HG03457 (cell line): ENCODE measurements around the gene IGFBPL1.

Experiments used
- ATAC-seq: cut with Tn5 transposase; IDR thresholded peaks from one replicate; pipeline ENCODE4 v1.9.1; 2021; ENCODE audit warnings: moderate number of reproducible peaks; ENCODE audit not compliant: unreplicated experiment

Gene IGFBPL1, protein sequence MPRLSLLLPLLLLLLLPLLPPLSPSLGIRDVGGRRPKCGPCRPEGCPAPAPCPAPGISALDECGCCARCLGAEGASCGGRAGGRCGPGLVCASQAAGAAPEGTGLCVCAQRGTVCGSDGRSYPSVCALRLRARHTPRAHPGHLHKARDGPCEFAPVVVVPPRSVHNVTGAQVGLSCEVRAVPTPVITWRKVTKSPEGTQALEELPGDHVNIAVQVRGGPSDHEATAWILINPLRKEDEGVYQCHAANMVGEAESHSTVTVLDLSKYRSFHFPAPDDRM

DNA sequence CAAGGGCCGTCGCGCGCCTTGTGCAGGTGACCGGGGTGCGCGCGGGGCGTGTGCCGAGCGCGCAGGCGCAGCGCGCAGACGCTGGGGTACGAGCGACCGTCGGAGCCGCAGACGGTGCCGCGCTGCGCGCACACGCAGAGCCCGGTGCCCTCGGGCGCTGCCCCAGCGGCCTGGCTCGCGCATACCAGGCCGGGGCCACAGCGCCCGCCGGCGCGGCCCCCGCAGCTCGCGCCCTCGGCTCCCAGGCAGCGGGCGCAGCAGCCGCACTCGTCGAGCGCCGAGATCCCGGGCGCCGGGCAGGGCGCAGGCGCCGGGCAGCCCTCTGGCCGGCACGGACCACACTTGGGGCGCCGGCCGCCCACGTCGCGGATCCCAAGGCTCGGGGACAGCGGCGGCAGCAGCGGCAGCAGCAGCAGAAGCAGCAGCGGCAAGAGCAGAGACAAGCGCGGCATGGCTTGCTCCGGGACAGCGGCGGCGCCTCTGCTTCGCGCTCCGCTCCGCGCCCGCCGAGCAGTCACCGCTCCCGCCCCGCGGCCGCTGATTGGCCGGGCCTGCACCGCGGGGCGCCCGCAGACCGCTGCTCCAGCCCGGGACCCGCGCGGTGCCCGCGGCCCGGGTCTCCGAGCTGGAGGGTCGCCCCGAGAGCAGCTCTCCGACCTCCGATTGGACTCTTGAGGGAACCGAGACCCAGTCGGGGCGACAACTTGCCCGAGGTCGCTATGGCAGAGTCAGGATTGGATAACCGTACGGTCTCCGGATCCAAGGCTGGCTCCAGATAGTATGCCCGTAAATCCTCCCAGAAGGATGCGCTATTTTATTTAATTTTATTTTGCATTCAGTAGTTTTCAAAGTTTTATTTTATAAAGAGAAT, at the start of gene IGFBPL1:
Gene IGFBPL1 (minus strand): TSS at position 482 of the 871 bp plus-strand sequence. CDS start 30 bp downstream, at position 452.
- ATAC-seq = no peak

DNA sequence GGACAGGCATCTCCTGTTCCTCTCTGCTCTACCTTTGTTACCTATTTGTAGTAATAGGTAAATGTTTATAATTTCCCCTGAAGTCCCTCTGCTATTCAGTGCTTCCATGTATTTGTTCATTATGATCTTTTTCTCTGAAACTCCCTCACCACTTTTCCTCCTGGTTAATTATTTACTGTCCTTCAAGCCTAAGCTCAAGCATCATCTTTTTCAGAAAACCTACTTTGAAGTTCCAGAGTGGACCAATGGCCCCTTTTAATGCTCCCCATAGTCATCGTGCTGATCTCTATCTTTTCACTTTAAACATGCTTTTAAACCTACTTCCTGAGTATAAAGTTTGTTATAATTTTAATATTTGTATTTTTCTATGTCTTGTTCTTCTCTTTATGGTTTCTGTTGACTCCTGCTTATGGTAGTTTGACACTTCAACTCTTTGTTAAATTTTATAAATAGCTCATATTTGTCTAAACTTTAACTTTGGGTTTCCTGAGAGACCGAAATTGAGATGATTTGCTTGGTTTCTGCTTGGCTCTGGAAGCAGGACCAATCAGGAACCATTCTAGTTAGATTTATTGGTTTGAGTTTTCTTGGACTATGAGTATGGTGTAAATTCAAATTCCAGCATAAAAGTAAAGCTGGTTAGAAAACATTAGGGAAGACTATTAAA, 48.5 kb upstream of the IGFBPL1 start:
- ATAC-seq = peak; percentile 64

- no peak for ATAC-seq
Observed at GRCh38 chr9:38467404-38467803, 43.1 kb upstream of the IGFBPL1 start.

DNA sequence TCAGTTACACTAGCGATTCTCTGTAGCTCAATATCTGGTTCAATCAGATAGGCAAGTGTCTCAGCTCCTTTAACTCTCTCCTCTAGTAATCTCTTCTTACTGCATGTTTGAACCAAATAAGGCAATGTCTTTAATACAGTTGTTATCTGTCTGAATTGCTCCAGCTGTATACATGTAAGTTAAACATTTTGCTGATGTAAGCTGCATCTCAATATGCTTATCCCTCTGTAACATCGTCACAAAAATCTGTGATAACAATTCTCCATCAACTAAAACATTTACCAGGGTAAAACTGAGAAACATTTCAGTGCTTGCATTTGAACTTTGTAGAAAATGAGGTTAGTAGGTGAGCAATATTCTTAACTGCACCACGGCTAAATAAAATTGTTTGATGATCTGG, 29.6 kb upstream of the IGFBPL1 start:
- ATAC-seq = no peak

- no peak for ATAC-seq
Observed at GRCh38 chr9:38451162-38451561, 26.9 kb upstream of the IGFBPL1 start.

- ATAC-seq = no peak
Observed at GRCh38 chr9:38447703-38448102, 23.4 kb upstream of the IGFBPL1 start.

- ATAC-seq = peak; percentile 89
Observed at GRCh38 chr9:38445154-38446043, 21.1 kb upstream of the IGFBPL1 start.

DNA sequence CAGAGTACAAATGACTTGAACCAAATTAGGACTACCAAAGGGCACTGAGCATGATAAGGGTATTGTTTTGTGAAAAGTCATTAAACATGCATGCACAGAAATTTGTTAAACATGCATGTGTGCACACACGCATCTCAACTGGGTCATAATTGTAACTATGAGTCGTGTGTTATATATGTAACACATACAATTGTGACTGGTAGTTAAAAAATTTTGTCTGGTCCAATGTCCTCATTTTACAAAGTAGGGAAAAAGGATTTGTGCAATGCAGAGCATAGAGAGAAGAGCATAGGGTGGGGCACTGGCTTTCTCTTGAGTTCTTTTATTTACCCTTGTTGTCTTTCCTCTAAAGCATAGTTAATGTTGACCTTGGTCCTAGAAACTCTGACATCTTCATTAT, 19.3 kb upstream of the IGFBPL1 start:
- ATAC-seq = no peak

- ATAC-seq = no peak
Observed at GRCh38 chr9:38443181-38443580, 18.9 kb upstream of the IGFBPL1 start.

DNA sequence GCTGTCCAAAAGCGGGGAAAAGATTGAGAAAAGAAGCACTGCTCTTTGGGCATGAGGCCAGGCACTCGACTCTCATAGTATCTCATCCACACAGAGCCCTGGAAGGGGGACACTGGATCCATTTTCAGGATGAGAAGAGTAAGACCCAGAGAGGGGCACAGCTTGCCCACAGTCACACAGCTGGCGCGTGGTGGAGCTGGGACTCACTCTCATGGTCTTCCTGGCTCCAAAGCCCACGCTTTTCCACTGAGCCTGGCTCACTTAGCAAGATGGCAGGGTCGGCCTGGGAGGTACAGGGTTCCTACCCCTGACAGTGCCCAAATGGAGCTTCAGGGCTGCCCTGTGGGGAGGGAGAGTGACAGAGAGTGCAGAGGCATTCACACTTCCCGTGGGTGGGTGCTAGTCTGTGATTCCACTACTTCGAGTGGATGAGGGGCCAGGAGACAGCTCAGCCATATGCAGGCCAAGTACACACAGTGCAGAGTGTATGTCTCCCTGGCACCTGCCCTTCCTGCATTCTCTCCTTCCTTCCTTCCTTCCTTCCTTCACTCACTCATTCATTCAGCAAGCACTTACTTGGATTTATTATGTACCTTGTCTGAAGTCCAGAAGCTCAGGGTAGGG, 18.3 kb upstream of the IGFBPL1 start:
- ATAC-seq = no peak

GRCh38 chr9:38441347-38442085, 17.3 kb upstream of the IGFBPL1 start:
- no peak for ATAC-seq

DNA sequence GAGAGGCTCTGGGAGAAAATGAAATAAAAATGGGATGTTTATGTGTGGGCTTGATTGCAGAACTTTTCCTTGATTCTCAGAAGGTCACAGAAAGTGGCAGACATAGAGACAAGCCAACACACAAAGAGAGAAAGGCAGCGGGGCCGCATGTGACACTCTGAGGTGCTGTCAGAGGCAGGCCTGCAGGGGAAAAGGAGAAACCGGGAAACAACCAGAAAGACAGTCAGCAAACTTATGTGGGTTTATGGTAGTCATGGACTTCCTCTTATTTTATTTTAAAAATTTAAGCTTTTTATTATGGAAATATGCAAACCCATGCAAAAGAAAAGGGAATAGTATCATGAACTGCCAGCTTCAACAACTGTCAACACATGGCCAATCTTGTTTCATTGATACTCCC, 16.3 kb upstream of the IGFBPL1 start:
- no peak for ATAC-seq

- ATAC-seq = no peak
Observed at GRCh38 chr9:38439916-38440301, 15.7 kb upstream of the IGFBPL1 start.

DNA sequence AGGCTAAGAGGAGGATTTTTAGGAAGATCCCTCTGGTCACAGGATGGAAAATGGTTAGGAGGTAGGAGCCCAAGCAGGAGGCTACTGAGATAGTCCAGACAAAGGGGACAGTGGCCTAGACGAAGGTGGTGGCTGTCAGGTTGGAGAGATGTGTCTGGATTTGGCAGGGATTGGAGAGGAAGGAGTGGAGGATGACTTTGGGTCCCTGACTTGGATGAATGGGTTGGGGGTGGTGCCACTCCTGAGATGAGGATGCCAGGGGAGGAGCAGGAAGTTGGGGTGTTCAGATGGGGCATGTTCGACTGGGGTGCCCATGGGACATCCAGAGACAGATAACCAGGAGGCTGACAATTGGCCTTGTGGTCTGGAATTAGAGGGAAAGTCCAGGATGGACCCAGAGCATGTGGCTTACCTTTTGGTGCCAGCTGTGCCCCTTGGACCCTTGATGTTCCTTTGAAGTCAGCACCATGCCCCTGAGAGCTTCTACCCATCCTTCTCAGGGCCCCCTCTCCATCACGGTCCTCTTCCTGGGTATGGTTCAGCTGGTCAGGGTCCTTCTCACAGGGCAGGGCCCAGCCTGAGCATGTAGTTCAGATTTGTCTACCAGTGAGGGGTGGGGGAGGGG, 15.1 kb upstream of the IGFBPL1 start:
- ATAC-seq = no peak

- ATAC-seq = no peak
Observed at GRCh38 chr9:38437193-38437823, 13.1 kb upstream of the IGFBPL1 start.

DNA sequence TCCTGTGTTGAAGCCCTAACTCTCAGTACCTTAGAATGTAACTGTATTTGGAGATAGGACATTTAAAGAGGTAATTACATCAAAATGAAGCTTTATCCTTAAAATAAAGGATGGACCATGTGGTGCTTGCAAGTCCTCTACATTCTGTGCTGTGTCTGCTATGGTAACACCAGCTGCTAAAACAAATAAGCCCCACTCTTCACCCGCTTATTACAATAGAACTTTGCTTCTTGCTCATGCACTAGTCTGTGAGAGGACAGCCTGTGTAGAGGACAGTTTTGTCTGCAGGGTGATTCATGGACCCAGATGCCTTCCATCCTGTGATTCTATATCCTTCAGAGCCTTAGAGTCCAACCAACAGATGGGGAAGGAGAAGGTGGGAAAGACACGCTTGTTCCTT, 12.5 kb upstream of the IGFBPL1 start:
- ATAC-seq = no peak

DNA sequence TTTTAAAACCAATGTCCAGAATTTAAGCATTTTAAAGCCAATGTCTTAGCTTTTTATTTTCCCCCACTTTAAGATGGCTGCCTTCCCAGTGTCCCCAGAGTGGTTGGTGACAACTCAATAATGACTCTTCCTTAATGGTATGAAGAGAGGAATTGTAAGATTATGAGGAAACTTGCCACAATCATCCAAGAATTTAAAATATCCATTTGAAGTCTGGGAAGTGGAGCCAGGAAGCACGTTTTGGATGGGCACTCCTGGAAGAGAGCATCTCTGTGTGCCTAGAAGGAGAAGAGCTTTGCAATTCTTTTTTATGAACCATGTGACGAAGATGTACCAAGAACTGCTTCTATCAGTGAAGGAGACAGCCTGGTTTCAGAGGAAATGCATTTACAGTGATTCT, 11.3 kb upstream of the IGFBPL1 start:
- ATAC-seq = no peak

- no peak for ATAC-seq
Observed at GRCh38 chr9:38434853-38435252, 10.6 kb upstream of the IGFBPL1 start.

DNA sequence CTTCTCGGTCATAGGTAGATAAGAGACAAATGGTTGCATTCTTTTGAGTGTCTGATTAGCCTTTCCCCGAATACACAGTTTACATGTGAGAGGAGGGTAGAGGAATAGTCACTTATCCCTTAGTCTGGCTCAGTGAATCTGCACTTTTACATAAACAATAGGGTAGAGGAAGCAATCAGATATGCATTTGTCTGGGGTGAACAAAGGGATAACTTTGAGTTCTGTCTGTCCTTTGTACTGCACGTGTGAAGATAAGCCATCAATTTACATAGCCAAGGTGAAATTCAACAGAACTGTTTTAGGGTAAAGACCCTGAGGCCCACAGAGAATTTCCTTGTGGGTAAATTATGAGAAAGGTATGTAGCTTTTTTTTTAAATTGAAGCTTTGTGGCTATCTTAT, 10.1 kb upstream of the IGFBPL1 start:
- ATAC-seq = no peak
